Measurements from ENCODE around the gene ZNF212. TPM values are rescaled to one million over a fixed set of nuclear protein-coding genes. Genes with fewer than 3 reads are reported as not detected.

ZNF212 gene
- total RNA-seq, 4 donors from 2014 or later = 3.7 to 7.5 (median 4.7) TPM

GRCh38 chr7:149291036-149291780 lies 51.8 kb downstream of the ZNF212 start:
- Histone ChIP-seq H3K9me3 (no peaks in the 10 kb centered on the region), H3K4me3 (no peak overlapping the region), H3K4me1 (no peaks in the 10 kb centered on the region), H3K27ac (no peak overlapping the region), H3K36me3 (peaks cover 0 to 34% of the 10 kb centered on the region in 2 donors), H3K27me3 (no peaks in the 10 kb centered on the region)
- in situ Hi-C loops (cut with MboI; ENCODE audit: low sequenced_read_pairs in 4 of 4) = no loop called here
- intact Hi-C loops (cut with DNase I; ENCODE audit: low total_unique reads) = no loop called here
- DNase-seq (no peak), ATAC-seq (no peak)
- TF ChIP-seq, protein P1, sequence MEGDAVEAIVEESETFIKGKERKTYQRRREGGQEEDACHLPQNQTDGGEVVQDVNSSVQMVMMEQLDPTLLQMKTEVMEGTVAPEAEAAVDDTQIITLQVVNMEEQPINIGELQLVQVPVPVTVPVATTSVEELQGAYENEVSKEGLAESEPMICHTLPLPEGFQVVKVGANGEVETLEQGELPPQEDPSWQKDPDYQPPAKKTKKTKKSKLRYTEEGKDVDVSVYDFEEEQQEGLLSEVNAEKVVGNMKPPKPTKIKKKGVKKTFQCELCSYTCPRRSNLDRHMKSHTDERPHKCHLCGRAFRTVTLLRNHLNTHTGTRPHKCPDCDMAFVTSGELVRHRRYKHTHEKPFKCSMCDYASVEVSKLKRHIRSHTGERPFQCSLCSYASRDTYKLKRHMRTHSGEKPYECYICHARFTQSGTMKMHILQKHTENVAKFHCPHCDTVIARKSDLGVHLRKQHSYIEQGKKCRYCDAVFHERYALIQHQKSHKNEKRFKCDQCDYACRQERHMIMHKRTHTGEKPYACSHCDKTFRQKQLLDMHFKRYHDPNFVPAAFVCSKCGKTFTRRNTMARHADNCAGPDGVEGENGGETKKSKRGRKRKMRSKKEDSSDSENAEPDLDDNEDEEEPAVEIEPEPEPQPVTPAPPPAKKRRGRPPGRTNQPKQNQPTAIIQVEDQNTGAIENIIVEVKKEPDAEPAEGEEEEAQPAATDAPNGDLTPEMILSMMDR (IDR thresholded peaks at IDR 0.05 in 4 of 5, conservative IDR thresholded peaks at IDR 0.05 in 1 of 5) = no peak
- TF ChIP-seq POLR2A (IDR thresholded peaks at IDR 0.05) = no peak

- Histone ChIP-seq H3K36me3 (peaks cover 0 to 34% of the 10 kb centered on the region in 2 donors), H3K27me3 (no peaks in the 10 kb centered on the region), H3K9me3 (no peaks in the 10 kb centered on the region), H3K4me1 (no peaks in the 10 kb centered on the region), H3K27ac (no peak overlapping the region), H3K4me3 (no peak overlapping the region)
- in situ Hi-C loops (cut with MboI; ENCODE audit: low sequenced_read_pairs in 4 of 4) (no loop called here), intact Hi-C loops (cut with DNase I; ENCODE audit: low total_unique reads) (no loop called here)
- no peak for TF ChIP-seq POLR2A (IDR thresholded peaks at IDR 0.05)
- TF ChIP-seq, protein P1 (IDR thresholded peaks at IDR 0.05 in 4 of 5, conservative IDR thresholded peaks at IDR 0.05 in 1 of 5) = no peak
- DNase-seq (no peak), ATAC-seq (no peak)
Observed at GRCh38 chr7:149291781-149292461, 52.5 kb downstream of the ZNF212 start.

DNA sequence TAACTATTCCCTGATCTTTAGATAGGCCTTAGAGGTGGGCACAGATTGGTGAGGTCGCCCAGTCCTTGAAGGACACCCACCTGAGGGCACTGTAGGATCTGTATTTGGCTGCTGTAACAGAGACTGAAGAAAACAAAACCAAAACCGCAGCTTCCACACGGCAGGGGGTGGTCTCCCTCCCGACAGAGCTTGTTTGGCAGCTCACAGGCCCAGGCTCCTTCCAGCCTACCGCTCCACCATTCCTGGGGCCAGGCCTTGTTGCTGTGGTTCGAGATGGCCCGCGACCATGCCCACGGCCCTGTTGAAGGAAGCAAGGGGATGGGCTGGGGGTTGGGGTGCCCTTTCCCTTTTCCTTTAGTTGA lies 53.0 kb downstream of the ZNF212 start:
- H3K36me3 ChIP-seq = peaks cover 0 to 34% of the 10 kb centered on the region in 2 donors

DNA sequence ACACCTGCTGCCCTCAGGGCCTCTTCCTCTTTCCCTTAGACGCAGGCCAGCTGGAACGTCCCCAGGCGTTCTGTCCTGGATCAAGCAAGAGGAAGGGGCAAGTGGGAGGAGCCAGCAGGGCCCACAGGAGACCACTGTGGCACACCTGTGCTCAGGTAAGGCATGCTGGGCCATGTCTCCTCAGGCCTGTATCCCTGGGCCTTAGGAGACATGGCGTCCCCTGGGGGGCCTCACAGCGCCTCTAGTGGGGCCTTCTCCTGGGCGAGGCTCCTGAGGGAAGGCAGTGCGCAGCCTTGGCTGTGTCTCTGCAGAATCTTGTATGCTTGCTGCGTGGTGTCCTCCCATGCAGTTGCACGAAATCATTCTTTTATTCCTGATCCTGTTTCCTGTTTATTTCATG lies 53.9 kb downstream of the ZNF212 start:
- Histone ChIP-seq H3K4me3 (no peak overlapping the region), H3K36me3 (peaks cover 0 to 34% of the 10 kb centered on the region in 2 donors), H3K27me3 (no peaks in the 10 kb centered on the region), H3K4me1 (no peaks in the 10 kb centered on the region), H3K27ac (no peak overlapping the region), H3K9me3 (no peaks in the 10 kb centered on the region)
- TF ChIP-seq, protein P1 (IDR thresholded peaks at IDR 0.05 in 4 of 5, conservative IDR thresholded peaks at IDR 0.05 in 1 of 5) = no peak
- TF ChIP-seq POLR2A (IDR thresholded peaks at IDR 0.05) = no peak
- no peak for DNase-seq
- in situ Hi-C loops (cut with MboI; ENCODE audit: low sequenced_read_pairs in 4 of 4) = no loop called here
- ATAC-seq = no peak
- intact Hi-C loops (cut with DNase I; ENCODE audit: low total_unique reads) = no loop called here

More for the DNA sequence above, 53.0 kb downstream of the ZNF212 start:
- H3K9me3 ChIP-seq = no peaks in the 10 kb centered on the region
- no peak for DNase-seq
- no peak overlapping the region for H3K27ac ChIP-seq
- no peak for ATAC-seq
- H3K4me3 ChIP-seq = no peak overlapping the region
- H3K4me1 ChIP-seq = no peaks in the 10 kb centered on the region
- intact Hi-C loops (cut with DNase I; ENCODE audit: low total_unique reads) (no loop called here), in situ Hi-C loops (cut with MboI; ENCODE audit: low sequenced_read_pairs in 4 of 4) (no loop called here)
- no peaks in the 10 kb centered on the region for H3K27me3 ChIP-seq
- TF ChIP-seq, protein P1 (IDR thresholded peaks at IDR 0.05 in 4 of 5, conservative IDR thresholded peaks at IDR 0.05 in 1 of 5) = no peak
- TF ChIP-seq POLR2A (IDR thresholded peaks at IDR 0.05) = no peak

Data from gastrocnemius medialis (tissue), 4 donors.